ENCODE results near the gene ZNF487. TPM values are rescaled to one million over a fixed set of nuclear protein-coding genes. Genes with fewer than 3 reads are reported as not detected.

The ZNF487 gene
- total and polyA plus RNA-seq, 3 experiments from 2014 or later, result 1.5 to 7.9 (median 4.2) TPM

DNA sequence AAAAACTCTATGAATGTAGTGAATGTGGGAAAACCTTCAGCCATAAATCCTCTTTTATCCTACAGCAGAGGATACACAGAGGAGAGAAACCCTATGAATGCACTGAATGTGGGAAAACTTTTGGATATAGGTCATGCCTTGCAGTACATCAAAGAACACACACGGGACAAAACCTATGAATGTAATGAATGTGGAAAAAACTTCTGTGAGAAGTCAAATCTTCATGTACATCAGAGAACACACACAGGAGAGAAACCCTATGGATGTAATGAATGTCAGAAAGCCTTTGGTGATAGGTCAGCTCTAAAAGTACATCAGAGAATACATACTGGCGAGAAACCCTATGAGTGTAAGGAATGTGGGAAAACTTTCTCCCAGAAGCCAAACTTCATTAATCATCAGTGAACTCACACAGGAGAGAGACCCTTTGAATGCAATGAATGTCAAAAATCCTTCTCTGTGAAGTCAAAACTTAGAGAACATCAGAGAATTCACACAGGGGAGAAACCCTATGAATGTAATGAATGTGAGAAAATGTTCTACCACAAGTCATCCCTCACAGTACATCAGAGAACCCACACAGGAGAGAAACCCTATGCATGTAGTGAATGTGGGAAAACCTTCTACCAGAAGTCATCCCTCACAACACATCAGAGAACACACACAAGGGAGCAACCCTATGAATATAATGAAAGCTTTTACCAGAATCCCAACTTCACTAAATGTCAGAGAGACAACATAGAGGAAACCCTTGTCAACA is 45.6 kb downstream of the ZNF487 start:
- no peak for DNase-seq
- Histone ChIP-seq H3K4me1 (ENCODE audit: insufficient read depth, low read length) (no peaks in the 10 kb centered on the region), H3K4me3 (ENCODE audit: low read length) (no peak overlapping the region), H3K27me3 (ENCODE audit: insufficient read depth, low read length, poor library complexity, severe bottlenecking) (no peaks in the 10 kb centered on the region), H3K27ac (ENCODE audit: low read depth, low read length) (no peak overlapping the region), H3K36me3 (ENCODE audit: insufficient read depth, low read length) (no peaks in the 10 kb centered on the region), H3K9me3 (ENCODE audit: low read length) (peaks cover 22% of the 10 kb centered on the region)
- H3K36me3 Mint-ChIP-seq, result peaks cover 11 to 60% (median 38%) of the 10 kb centered on the region in 3 donors
- peaks cover 29 to 62% (median 52%) of the 10 kb centered on the region in 5 donors for H3K9me3 Mint-ChIP-seq
- no peaks in the 10 kb centered on the region for H3K4me1 Mint-ChIP-seq
- H3K27me3 Mint-ChIP-seq, result no peaks in the 10 kb centered on the region
- ChIA-PET CTCF (no interaction called here), POLR2A (no interaction called here)
- no peak overlapping the region for H3K4me3 Mint-ChIP-seq
- H3K27ac Mint-ChIP-seq, result no peak overlapping the region

DNA sequence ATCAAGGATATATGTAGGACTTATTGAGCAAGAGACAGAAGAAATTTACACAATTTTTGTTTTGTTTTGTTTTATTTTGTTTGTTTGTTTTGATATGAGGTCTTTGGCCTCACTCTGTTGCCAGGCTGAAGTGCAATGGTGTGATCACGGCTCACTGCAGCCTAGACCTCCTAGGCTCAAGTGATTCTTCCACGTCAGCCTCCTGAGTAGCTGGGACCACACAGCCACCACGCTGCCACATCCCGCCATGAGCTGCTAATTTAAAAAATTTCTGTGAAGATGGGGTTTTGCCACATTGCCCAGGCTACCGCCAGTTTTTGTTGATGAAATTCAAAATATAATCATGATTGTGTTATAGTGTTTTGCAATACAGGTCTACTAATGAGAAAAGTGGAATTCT is 54.9 kb downstream of the ZNF487 start:
- Histone ChIP-seq H3K27ac (ENCODE audit: low read depth, low read length) (no peak overlapping the region), H3K27me3 (ENCODE audit: insufficient read depth, low read length, poor library complexity, severe bottlenecking) (no peaks in the 10 kb centered on the region), H3K4me1 (ENCODE audit: insufficient read depth, low read length) (no peaks in the 10 kb centered on the region), H3K36me3 (ENCODE audit: insufficient read depth, low read length) (no peaks in the 10 kb centered on the region), H3K9me3 (ENCODE audit: low read length) (no peaks in the 10 kb centered on the region), H3K4me3 (ENCODE audit: low read length) (no peak overlapping the region)
- Mint-ChIP-seq H3K4me1 (no peaks in the 10 kb centered on the region), H3K4me3 (no peak overlapping the region), H3K27me3 (peaks cover 0 to 9% of the 10 kb centered on the region in 2 donors), H3K36me3 (peaks cover 0 to 10% (median 1%) of the 10 kb centered on the region in 3 donors), H3K27ac (no peak overlapping the region), H3K9me3 (peaks cover 0 to 19% (median 4%) of the 10 kb centered on the region in 5 donors)
- DNase-seq, result no peak
- CTCF ChIA-PET, result no interaction called here
- POLR2A ChIA-PET, result no interaction called here

DNA sequence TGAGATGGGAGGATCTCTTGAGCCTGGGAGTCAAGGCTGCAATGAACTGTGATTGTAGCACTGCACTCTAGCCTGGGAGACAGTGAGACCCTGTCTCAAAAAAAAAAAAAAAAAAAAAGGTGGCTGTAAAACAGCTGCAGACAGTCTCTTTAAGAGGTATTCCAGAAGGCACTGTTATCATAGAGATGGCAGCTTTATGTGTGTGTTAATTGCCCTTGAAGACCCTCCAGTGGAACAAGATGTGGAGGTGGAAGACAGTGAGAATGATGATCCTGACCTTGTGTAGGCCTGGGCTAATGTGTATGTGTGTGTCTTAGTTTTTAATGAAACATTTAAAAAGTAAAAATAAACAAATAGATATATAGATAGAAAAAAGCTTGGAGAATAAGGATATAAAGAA is 66.0 kb downstream of the ZNF487 start:
- CTCF ChIA-PET, result interaction anchor here (0.7 kb wide), 1 partner anchor 11 kb away, joined by 3 read pairs; no protein-coding TSS in a partner anchor
- DNase-seq, result no peak
- H3K9me3 Mint-ChIP-seq, result peaks cover 0 to 3% (median 0%) of the 10 kb centered on the region in 5 donors

GRCh38 chr10:43524434-43525247 is 87.7 kb downstream of the ZNF487 start:
- no peaks in the 10 kb centered on the region for H3K27me3 ChIP-seq (ENCODE audit: insufficient read depth, low read length, poor library complexity, severe bottlenecking)
- ChIA-PET CTCF (no interaction called here), POLR2A (no interaction called here)
- H3K4me3 Mint-ChIP-seq, result no peak overlapping the region
- no peak overlapping the region for H3K27ac ChIP-seq (ENCODE audit: low read depth, low read length)
- no peaks in the 10 kb centered on the region for H3K4me1 ChIP-seq (ENCODE audit: insufficient read depth, low read length)
- DNase-seq, result no peak
- H3K36me3 ChIP-seq (ENCODE audit: insufficient read depth, low read length), result no peaks in the 10 kb centered on the region
- H3K27ac Mint-ChIP-seq, result no peak overlapping the region
- H3K36me3 Mint-ChIP-seq, result peaks cover 5 to 39% (median 20%) of the 10 kb centered on the region in 3 donors
- H3K4me3 ChIP-seq (ENCODE audit: low read length), result no peak overlapping the region
- H3K9me3 Mint-ChIP-seq, result peaks cover 58 to 91% (median 85%) of the 10 kb centered on the region in 5 donors
- peaks cover 32% of the 10 kb centered on the region for H3K9me3 ChIP-seq (ENCODE audit: low read length)
- no peaks in the 10 kb centered on the region for H3K4me1 Mint-ChIP-seq
- peaks cover 4 to 7% of the 10 kb centered on the region in 2 donors for H3K27me3 Mint-ChIP-seq

More for the DNA sequence above, 66.0 kb downstream of the ZNF487 start:
- Histone ChIP-seq H3K27me3 (ENCODE audit: insufficient read depth, low read length, poor library complexity, severe bottlenecking) (no peaks in the 10 kb centered on the region), H3K4me3 (ENCODE audit: low read length) (no peak overlapping the region), H3K36me3 (ENCODE audit: insufficient read depth, low read length) (no peaks in the 10 kb centered on the region), H3K4me1 (ENCODE audit: insufficient read depth, low read length) (no peaks in the 10 kb centered on the region), H3K9me3 (ENCODE audit: low read length) (no peaks in the 10 kb centered on the region), H3K27ac (ENCODE audit: low read depth, low read length) (no peak overlapping the region)
- no peak overlapping the region for H3K27ac Mint-ChIP-seq
- H3K36me3 Mint-ChIP-seq, result peaks cover 1 to 27% (median 3%) of the 10 kb centered on the region in 3 donors
- POLR2A ChIA-PET, result no interaction called here
- no peaks in the 10 kb centered on the region for H3K4me1 Mint-ChIP-seq
- H3K27me3 Mint-ChIP-seq, result no peaks in the 10 kb centered on the region
- H3K4me3 Mint-ChIP-seq, result no peak overlapping the region

Other genes starting within 250 kb of the ZNF487 start
- 1 to 10 TPM; 1.8 to 2.1 TPM for gene RASGEF1A, start 170.0 kb upstream of the ZNF487 start, total RNA-seq
- gene RASGEF1A, start 170.0 kb upstream of the ZNF487 start, polyA plus RNA-seq, result 8.5 TPM
- not detected for gene FXYD4, start 65.5 kb upstream of the ZNF487 start, total RNA-seq
- not detected for gene FXYD4, start 65.5 kb upstream of the ZNF487 start, polyA plus RNA-seq
- gene HNRNPF, start 27.9 kb upstream of the ZNF487 start, total RNA-seq, result 100 to 1,000 TPM; 562 to 566 TPM
- gene HNRNPF, start 27.9 kb upstream of the ZNF487 start, polyA plus RNA-seq, result 261 TPM
- 1 to 10 TPM; 1.4 to 1.6 TPM for gene ZNF239, start 137.5 kb downstream of the ZNF487 start, total RNA-seq
- 0.90 TPM for gene ZNF239, start 137.5 kb downstream of the ZNF487 start, polyA plus RNA-seq
- 1 to 10 TPM; 5.5 to 7.6 TPM for gene ZNF485, start 169.3 kb downstream of the ZNF487 start, total RNA-seq
- gene ZNF485, start 169.3 kb downstream of the ZNF487 start, polyA plus RNA-seq, result 5.4 TPM
- 10 to 100 TPM; 17.4 to 17.7 TPM for gene ZNF32, start 211.8 kb downstream of the ZNF487 start, total RNA-seq
- gene ZNF32, start 211.8 kb downstream of the ZNF487 start, polyA plus RNA-seq, result 86.3 TPM